ENCODE measurements around the gene TP63.

The TP63 gene

GRCh38 chr3:189630767-189631372, 319 bp upstream of the TP63 start:
- Histone ChIP-seq H3K27me3 (ENCODE audit: insufficient read depth, poor library complexity, severe bottlenecking) (no peaks in the 10 kb centered on the region), H3K27ac (replicated peaks) (no peak overlapping the region), H3K4me3 (replicated peaks; ENCODE audit: insufficient read depth, low read length) (no peak overlapping the region)
- TF ChIP-seq SPI1 (IDR thresholded peaks at IDR 0.05; ENCODE audit: borderline replicate concordance, low read depth), result no peak
- TF ChIP-seq GABPA (IDR thresholded peaks at IDR 0.05; ENCODE audit: low read depth), result no peak
- TF ChIP-seq POLR2AphosphoS5 (IDR thresholded peaks at IDR 0.05; ENCODE audit: low read depth), result no peak
- no peak for TF ChIP-seq REST (IDR thresholded peaks at IDR 0.05; ENCODE audit: insufficient replicate concordance, low read depth)
- no peak for TF ChIP-seq CTCF (IDR thresholded peaks at IDR 0.05; ENCODE audit: insufficient read depth, low read length)
- DNase-seq (ENCODE audit: low read depth in 1 of 2, low spot score in 1 of 2), result no peak

- Histone ChIP-seq H3K4me3 (replicated peaks; ENCODE audit: insufficient read depth, low read length) (no peak overlapping the region), H3K27me3 (ENCODE audit: insufficient read depth, poor library complexity, severe bottlenecking) (no peaks in the 10 kb centered on the region), H3K27ac (replicated peaks) (no peak overlapping the region)
- no peak for DNase-seq (ENCODE audit: low read depth in 1 of 2, low spot score in 1 of 2)
- TF ChIP-seq REST (IDR thresholded peaks at IDR 0.05; ENCODE audit: insufficient replicate concordance, low read depth), result no peak
- no peak for TF ChIP-seq SPI1 (IDR thresholded peaks at IDR 0.05; ENCODE audit: borderline replicate concordance, low read depth)
- TF ChIP-seq CTCF (IDR thresholded peaks at IDR 0.05; ENCODE audit: insufficient read depth, low read length), result no peak
- no peak for TF ChIP-seq GABPA (IDR thresholded peaks at IDR 0.05; ENCODE audit: low read depth)
- TF ChIP-seq POLR2AphosphoS5 (IDR thresholded peaks at IDR 0.05; ENCODE audit: low read depth), result no peak
These were observed 220 bp downstream of the TP63 start for GRCh38 chr3:189631409-189631808.

- DNase-seq (ENCODE audit: low read depth in 1 of 2, low spot score in 1 of 2), result no peak
- Histone ChIP-seq H3K27me3 (ENCODE audit: insufficient read depth, poor library complexity, severe bottlenecking) (no peaks in the 10 kb centered on the region), H3K27ac (replicated peaks) (no peak overlapping the region), H3K4me3 (replicated peaks; ENCODE audit: insufficient read depth, low read length) (no peak overlapping the region)
- TF ChIP-seq POLR2AphosphoS5 (IDR thresholded peaks at IDR 0.05; ENCODE audit: low read depth) (no peak), REST (IDR thresholded peaks at IDR 0.05; ENCODE audit: insufficient replicate concordance, low read depth) (no peak), CTCF (IDR thresholded peaks at IDR 0.05; ENCODE audit: insufficient read depth, low read length) (no peak), GABPA (IDR thresholded peaks at IDR 0.05; ENCODE audit: low read depth) (no peak), SPI1 (IDR thresholded peaks at IDR 0.05; ENCODE audit: borderline replicate concordance, low read depth) (no peak)
These were observed 1.1 kb downstream of the TP63 start for GRCh38 chr3:189632242-189632641.
